Measurements from ENCODE around the gene OXCT1.

DNA sequence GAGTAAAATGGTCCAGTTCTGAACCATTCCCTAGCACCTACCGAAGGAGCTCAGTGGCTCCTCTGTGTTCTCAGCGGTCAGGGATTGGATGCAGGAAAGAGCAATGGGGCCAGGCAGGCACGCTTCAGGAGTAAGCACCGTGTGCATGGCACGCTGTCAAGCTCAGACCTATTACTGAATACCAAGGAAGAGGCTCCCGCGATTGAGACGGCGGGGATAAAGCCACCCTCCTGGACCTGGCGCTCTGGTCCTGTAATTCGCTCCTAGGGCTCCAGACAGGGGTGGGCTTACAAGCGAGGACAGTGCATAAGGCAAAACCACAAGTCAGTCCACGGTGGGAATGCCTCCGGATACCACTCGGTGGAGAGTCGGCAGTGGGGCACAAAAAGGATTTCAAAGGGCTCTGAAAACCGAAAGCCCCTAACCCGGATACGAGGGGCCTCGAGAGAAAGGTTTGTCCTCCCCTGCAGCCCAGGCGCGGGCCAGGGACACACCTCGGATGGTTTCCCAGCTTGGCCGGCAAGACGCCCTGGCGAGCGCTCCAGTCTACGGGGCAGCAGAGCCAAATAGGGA lies 988 bp downstream of the OXCT1 start:
- TF ChIP-seq EZH2 (IDR thresholded peaks at IDR 0.05; ENCODE audit: insufficient read depth, poor library complexity, severe bottlenecking) (no peak), EZH2phosphoT487 (IDR thresholded peaks at IDR 0.05; ENCODE audit: insufficient read depth, low read depth) (no peak)

All from GM23248 (cell line).